Measurements from ENCODE around the gene SH2D1A.

Gene SH2D1A

GRCh38 chrX:124335598-124335997 is 10.8 kb upstream of the SH2D1A start (continued):
- TF ChIP-seq OSR1 (CRISPR knock-in tag; IDR thresholded peaks at IDR 0.05) (no peak), ZNF8 (CRISPR knock-in tag; IDR thresholded peaks at IDR 0.05) (no peak), CSRNP3 (CRISPR knock-in tag; IDR thresholded peaks at IDR 0.05) (no peak)

DNA sequence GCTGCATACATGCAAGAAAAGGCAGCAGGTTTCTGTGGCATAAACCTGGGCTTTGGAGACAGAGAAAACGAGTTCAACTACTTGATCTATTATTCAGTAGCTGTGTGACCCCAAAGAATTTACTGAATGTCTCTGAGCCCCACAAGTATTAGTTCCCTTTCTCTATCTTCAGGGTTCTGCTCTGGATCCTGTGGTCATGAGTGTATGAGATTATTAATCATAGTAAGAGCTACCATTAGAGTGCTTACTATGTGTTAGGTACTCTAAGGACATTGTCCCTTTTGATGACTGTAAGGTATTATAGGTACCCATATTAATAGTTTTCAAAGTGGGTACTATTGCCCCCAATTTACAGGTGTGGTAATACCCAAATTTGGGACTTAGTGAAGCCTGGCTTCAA is 8.4 kb upstream of the SH2D1A start:
- no peak for TF ChIP-seq CSDC2 (CRISPR knock-in tag; IDR thresholded peaks at IDR 0.05)
- TF ChIP-seq ISL1 (CRISPR knock-in tag; IDR thresholded peaks at IDR 0.05) = no peak
- no peak for TF ChIP-seq BACH2 (CRISPR knock-in tag; IDR thresholded peaks at IDR 0.05; ENCODE audit: borderline replicate concordance)
- no peak for TF ChIP-seq RARB (CRISPR knock-in tag; IDR thresholded peaks at IDR 0.05)
- TF ChIP-seq, protein P1, sequence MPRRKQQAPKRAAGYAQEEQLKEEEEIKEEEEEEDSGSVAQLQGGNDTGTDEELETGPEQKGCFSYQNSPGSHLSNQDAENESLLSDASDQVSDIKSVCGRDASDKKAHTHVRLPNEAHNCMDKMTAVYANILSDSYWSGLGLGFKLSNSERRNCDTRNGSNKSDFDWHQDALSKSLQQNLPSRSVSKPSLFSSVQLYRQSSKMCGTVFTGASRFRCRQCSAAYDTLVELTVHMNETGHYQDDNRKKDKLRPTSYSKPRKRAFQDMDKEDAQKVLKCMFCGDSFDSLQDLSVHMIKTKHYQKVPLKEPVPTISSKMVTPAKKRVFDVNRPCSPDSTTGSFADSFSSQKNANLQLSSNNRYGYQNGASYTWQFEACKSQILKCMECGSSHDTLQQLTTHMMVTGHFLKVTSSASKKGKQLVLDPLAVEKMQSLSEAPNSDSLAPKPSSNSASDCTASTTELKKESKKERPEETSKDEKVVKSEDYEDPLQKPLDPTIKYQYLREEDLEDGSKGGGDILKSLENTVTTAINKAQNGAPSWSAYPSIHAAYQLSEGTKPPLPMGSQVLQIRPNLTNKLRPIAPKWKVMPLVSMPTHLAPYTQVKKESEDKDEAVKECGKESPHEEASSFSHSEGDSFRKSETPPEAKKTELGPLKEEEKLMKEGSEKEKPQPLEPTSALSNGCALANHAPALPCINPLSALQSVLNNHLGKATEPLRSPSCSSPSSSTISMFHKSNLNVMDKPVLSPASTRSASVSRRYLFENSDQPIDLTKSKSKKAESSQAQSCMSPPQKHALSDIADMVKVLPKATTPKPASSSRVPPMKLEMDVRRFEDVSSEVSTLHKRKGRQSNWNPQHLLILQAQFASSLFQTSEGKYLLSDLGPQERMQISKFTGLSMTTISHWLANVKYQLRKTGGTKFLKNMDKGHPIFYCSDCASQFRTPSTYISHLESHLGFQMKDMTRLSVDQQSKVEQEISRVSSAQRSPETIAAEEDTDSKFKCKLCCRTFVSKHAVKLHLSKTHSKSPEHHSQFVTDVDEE (CRISPR knock-in tag; IDR thresholded peaks at IDR 0.05) = no peak
- TF ChIP-seq ZNF565 (CRISPR knock-in tag; conservative IDR thresholded peaks at IDR 0.05; ENCODE audit: low read depth) = no peak
- TF ChIP-seq OSR1 (CRISPR knock-in tag; IDR thresholded peaks at IDR 0.05) = no peak
- ATAC-seq = no peak

DNA sequence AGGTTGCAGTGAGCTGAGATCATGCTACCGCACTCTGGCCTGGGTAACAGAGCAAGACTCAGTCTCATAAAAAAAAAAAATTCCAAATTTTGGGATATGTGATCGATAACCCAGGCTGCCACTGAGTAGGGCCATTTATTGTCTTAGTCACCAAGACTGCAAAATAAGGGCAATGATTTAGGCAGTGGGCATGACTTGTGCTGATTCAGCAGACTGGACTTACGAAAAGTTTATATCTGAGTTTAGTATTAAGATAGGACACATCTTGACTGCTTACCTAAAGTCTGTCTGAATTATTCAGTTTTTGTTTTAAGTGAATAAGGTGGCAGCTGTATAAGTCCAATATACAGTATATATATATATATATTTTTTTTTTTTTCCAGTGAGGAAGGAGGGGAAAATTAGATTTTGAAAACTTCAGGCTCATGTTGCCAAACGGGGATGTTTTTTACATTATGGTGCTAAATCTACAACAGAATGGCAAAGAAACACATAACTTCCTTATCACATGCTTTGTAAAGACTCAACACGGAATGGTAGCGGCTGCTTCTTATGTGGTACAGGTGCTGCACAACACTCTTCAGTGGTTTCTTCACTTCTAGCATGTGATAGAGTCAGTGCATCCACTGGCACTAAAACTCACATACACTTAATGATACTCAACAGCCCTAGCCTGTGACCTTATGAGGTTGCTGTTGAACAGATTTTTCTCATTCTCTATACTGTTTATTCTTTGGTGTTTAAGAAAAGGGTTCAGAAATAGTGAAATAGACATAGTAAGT is 7.4 kb upstream of the SH2D1A start:
- TF ChIP-seq GLIS3 (CRISPR knock-in tag; IDR thresholded peaks at IDR 0.05) = no peak
- no peak for TF ChIP-seq OSR1 (CRISPR knock-in tag; IDR thresholded peaks at IDR 0.05)
- TF ChIP-seq ZNF70 (CRISPR knock-in tag; IDR thresholded peaks at IDR 0.05) = no peak
- no peak for TF ChIP-seq RARB (CRISPR knock-in tag; IDR thresholded peaks at IDR 0.05)
- no peak for TF ChIP-seq ZNF8 (CRISPR knock-in tag; IDR thresholded peaks at IDR 0.05)
- TF ChIP-seq ARNTL (CRISPR knock-in tag; IDR thresholded peaks at IDR 0.05; ENCODE audit: borderline replicate concordance, low read depth) = no peak
- no peak for TF ChIP-seq ZNF565 (CRISPR knock-in tag; conservative IDR thresholded peaks at IDR 0.05; ENCODE audit: low read depth)
- TF ChIP-seq, protein P2, sequence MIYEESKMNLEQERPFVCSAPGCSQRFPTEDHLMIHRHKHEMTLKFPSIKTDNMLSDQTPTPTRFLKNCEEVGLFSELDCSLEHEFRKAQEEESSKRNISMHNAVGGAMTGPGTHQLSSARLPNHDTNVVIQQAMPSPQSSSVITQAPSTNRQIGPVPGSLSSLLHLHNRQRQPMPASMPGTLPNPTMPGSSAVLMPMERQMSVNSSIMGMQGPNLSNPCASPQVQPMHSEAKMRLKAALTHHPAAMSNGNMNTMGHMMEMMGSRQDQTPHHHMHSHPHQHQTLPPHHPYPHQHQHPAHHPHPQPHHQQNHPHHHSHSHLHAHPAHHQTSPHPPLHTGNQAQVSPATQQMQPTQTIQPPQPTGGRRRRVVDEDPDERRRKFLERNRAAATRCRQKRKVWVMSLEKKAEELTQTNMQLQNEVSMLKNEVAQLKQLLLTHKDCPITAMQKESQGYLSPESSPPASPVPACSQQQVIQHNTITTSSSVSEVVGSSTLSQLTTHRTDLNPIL (CRISPR knock-in tag; IDR thresholded peaks at IDR 0.05; ENCODE audit: low read depth) = no peak
- TF ChIP-seq CSRNP3 (CRISPR knock-in tag; IDR thresholded peaks at IDR 0.05) = no peak
- no peak for TF ChIP-seq ESRRG (CRISPR knock-in tag; IDR thresholded peaks at IDR 0.05)
- TF ChIP-seq CSDC2 (CRISPR knock-in tag; IDR thresholded peaks at IDR 0.05) = no peak
- TF ChIP-seq PPARA (CRISPR knock-in tag; IDR thresholded peaks at IDR 0.05; ENCODE audit: borderline replicate concordance) = no peak
- no peak for TF ChIP-seq TOX (CRISPR knock-in tag; IDR thresholded peaks at IDR 0.05; ENCODE audit: borderline replicate concordance)
- TF ChIP-seq ZC3H10 (CRISPR knock-in tag; IDR thresholded peaks at IDR 0.05) = no peak
- TF ChIP-seq BACH2 (CRISPR knock-in tag; IDR thresholded peaks at IDR 0.05; ENCODE audit: borderline replicate concordance) = no peak
- TF ChIP-seq PATZ1 (CRISPR knock-in tag; IDR thresholded peaks at IDR 0.05; ENCODE audit: borderline replicate concordance) = no peak
- TF ChIP-seq SNAI2 (CRISPR knock-in tag; IDR thresholded peaks at IDR 0.05) = no peak
- TF ChIP-seq TCF4 (CRISPR knock-in tag; IDR thresholded peaks at IDR 0.05; ENCODE audit: borderline replicate concordance) = no peak
- ATAC-seq = no peak
